HG02938 (cell line): ENCODE data around the gene SBNO1.
"Not testable (repeated sequence)": the region's sequence is repeated elsewhere in the genome, so short reads cannot be mapped to it uniquely, and the experiment has no call there.

Source experiments
- ATAC-seq: cut with Tn5 transposase; IDR thresholded peaks from one replicate; pipeline ENCODE4 v1.9.1; 2021; ENCODE audit warnings: mild to moderate bottlenecking, moderate library complexity; ENCODE audit not compliant: unreplicated experiment

The SBNO1 gene

GRCh38 chr12:123250471-123251383 lies 113.9 kb downstream of the SBNO1 start:
- ATAC-seq, result no peak

DNA sequence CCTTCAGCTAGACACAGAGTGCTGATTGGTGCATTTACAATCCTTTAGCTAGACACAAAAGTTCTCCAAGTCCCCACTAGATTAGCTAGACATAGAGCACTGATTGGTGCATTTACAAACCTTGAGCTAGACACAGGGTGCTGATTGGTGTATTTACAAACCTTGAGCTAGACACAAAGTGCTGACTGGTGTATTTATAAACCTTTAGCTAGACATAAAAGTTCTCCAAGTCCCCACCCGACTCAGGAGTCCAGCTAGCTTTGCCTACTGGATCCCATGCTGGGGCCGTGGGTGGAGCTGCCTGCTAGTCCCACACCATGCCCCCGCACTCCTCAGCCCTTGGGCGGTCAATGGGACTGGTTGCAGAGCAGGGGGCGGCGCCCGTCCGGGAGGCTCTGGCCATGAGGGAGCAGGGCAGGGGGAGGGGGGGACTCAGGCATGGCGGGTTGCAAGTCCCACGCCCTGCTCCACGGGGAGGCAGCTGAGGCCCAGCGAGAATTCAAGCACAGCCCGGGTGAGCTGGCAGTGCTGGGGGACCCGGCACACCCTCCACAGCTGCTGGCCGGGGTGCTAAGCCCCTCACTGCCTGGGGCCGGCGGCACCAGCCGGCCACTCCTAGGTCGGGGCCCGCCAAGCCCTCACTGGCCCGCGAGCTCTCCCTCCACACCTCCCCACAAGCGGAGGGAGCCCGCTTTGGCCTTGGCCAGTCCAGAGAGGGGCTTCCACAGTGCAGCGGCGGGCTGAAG lies 115.5 kb downstream of the SBNO1 start:
- ATAC-seq, result not testable (repeated sequence)

DNA sequence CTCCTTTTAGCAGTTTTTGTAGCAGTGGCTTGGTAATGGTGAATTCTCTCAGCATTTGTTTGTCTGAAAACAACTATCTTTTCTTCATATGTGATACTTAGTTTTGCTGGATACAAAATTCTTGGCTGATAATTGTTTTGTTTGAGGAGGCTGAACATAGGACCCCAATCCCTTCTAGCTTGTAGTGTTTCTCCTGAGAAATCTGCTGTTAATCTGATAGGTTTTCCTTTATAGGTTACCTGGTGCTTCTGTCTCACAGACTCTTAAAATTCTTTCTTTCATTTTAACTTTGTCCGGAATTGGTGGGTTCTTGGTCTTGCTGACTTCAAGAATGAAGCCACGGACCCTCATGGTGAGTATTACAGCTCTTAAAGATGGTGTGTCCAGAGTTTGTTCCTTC lies 116.5 kb downstream of the SBNO1 start:
- not testable (repeated sequence) for ATAC-seq

GRCh38 chr12:123245678-123246077 lies 119.0 kb downstream of the SBNO1 start:
- no peak for ATAC-seq

DNA sequence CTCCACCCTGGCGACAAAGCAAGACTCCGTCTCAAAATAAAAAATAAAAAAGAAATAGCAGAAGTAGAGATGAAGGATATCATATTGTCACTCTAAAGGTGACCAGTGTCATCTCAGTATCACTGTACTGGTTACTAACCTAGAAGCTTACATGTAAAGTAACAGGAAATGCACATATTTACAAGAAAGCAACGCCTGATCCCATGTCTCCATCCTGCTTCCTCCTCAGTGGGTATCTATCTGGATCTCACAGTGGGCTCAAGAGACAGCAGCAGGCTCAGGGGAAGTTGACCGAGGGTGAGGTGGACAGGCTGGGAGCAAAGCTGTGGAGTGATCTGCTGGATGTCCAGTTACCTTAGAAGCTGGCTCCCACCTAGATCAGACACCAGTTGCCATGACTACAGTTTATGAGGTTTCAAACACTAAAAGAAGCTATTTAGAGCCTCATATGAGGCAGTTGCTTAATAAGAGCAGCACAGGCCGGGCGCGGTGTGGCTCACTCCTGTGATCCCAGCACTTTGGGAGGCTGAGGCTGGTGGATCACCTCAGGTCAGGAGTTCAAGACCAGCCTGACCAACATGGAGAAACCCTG lies 120.9 kb downstream of the SBNO1 start:
- no peak for ATAC-seq

GRCh38 chr12:123242116-123242904 lies 122.3 kb downstream of the SBNO1 start:
- no peak for ATAC-seq
